SW 1271 (cell line): ENCODE measurements around the gene FTL.

Experiments used
- DNase-seq, 2 experiments: peaks; one replicate each; lab custom pipeline; 2025; lab: John Stamatoyannopoulos, UW

The FTL gene

DNA sequence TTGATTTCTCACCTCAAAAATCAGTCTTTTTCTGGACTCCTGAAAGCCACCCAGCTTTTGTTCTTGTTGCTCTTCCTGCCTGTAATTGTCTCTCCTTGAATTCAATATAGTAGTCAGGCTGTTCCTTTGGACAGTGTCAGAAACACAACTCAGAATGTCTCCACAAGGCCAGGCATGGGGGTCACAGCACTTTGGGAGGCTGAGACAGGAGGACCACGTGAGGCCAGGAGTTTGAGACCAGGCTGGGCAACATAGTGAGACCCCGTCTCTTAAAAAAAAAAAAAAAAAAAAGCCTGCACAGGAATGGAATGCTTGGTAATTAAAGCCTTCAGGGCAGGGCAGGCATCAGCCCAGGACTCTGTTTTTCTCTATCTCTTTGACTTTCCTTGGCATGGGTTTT is 19.3 kb upstream of the FTL start:
- DNase-seq = no peak

DNA sequence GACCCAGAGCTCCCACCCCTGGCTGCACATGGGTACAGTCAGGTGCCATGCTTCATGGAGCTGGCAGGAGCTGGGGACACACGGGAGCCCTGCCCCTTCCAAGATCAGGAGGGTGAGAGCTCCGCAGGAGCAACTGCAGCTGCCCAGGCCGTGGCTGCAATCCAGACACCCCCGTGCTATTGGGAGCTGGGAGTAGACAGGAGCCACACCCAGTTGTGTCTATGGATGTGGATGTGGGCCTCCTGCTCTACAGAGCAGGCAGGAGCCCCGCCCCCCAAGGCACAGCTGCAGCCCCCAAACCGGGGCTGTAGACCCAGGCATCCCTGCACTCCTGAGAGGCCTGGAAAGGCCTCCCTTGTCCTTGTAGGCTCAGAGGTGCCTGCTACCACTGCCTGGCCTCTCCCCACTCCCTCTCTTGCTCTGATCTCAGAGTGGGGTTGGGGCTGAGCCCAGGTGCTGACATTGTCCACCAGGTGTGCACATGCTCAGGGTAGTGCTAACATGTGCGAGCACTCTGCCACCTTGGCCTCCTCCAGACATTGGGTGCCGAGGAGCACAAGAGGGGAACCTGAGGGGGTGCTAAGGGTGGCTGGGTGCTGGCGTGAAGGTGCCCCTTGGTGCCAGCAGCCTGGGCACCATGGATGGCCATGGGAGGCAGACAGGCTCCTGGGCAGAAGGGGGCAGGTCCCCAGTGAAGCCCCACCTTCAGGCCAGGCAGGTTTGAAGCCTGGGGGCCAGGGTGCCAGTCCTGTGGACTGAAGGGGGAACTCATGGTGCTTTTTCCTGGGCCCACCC is 18.4 kb upstream of the FTL start:
- no peak for DNase-seq

DNA sequence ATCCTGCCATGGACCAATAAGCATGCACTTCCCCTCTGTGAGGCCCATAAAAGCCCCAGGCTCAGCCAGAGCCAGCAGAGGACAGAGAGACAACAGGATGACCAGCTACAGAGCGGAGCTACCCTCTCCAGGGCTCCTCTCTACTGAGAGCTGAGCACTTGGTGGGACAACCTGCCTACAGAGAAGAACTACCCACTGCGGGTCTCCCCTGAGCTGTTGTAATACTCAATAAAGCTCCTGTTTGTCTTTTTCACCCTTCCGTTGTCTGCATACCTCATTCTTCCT is 17.9 kb upstream of the FTL start:
- no peak for DNase-seq

DNA sequence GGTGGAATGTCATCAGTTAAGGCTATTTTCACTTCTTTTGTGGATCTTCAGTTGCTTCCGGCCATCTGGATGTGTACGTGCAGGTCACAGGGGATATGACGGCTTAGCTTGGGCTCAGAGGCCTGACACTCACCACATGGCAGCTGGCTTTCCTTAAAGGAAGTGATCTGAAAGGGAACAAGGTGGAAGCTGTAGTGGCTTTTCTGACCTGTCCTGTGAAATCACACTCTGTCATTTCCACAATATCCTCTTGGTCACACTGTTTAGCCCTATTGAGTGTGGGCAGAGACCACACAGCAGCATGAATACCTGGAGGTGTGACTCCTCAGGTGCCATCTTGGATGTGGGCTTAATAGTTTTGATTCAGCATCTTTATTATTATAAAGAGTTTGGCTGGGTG is 14.9 kb upstream of the FTL start:
- DNase-seq = no peak

DNA sequence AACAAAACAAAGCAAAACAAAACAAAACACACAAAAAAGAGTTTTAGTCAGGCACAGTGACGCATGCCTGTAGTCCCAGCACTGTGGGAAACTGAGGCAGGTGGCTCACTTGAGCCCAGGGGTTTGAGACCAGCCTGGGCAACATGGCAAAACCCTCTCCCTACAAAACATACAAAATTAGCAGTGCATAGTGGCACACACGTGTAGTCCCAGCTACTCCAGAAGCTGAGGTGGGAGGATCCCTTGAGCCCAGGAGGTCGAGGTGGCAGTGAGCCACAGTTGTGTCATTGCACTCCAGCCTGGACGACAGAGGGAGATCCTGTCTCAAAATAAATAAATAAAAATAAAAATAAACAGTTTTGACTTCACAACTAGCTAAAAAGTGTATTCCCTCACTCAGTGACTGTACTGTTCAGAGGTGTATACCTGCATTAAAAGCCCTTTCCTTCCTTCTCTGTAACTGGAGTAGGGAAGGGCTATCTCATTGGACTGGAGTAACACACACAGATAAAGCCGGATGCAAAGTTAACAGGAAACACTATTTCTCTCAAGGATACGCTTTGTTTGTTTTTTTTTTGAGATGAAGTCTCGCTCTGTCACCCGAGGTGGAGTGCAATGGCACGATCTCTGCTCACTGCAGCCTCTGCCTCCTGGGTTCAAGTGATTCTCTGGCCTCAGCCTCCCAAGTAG is 14.1 kb upstream of the FTL start:
- no peak for DNase-seq

DNA sequence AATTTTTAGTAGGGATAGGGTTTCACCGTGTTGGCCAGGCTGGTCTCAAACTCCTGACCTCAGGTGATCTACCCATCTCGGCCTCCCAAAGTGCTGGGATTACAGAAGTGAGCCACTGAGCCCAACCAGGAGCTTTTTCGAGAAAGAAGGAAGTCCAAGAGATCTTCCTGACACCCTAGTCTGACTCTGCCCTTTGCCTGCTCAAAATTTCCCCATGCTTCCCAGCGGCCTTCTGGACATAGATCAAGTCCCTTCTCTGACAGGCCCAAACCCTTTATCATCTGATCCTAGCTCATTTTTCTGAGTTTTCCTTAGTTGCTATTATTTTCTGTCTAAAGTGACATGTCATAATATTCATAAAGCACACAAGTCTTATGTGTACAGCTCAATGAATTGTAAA is 12.0 kb upstream of the FTL start:
- DNase-seq = no peak

DNA sequence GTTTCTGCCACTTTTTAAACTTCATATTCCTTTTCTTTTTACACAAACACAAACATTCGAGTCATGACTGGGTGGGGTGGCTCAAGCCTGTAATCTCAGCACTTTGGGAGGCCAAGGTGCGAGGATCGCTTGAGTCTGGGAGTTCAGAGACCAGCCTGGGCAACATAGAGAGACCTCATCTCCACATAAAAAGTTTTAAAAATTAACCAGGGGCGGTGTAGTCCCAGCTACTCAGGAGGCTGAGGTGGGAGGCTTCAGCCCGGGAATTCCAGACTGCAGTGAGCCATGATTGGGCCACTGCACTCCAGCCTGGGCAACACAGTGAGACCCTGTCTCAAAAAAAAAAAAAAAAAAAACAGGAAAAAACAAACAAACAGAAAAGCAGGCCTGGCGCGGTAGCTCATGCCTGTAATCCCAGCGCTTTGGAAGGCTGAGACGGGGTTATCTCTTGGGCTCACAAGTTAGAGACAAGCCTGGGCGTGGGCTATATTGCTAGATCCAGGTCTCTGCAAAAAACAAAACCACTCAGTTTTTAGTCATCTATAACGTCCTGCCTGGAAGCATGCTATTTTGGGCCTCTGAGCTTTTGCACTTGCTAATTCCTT is 11.0 kb upstream of the FTL start:
- no peak for DNase-seq

DNA sequence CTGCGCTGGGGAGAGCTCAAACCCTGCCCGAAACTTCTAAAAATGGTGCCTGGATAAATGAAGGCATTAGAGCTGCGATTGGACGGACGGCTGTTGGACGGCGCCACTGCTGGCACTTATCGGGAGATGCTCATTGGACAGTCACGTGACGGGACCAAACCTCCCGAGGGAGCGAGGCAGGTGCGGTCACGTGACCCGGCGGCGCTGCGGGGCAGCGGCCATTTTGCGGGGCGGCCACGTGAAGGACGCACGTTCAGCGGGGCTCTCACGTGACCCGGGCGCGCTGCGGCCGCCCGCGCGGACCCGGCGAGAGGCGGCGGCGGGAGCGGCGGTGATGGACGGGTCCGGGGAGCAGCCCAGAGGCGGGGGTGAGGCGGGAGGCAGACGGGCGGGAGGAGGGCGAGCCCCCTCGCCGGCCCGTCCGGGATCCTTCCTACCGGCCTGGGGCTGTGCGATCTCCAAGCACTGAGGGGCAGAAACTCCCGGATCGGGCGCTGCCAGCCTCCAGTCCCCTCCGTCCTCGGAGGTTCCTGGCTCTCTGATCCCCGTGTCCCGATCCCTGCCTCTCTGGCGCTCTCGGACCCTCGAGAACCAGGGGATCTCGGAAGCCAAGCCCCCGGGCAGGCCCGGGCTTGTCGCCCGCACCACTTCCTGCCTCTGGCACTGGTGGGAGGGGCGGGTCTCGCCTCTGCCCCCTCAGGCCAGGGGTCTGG is 10.4 kb upstream of the FTL start, which contains the start of gene BAX:
Gene BAX, plus strand, starts transcription at position 281 of the 713 bp plus-strand sequence. Its CDS starts 54 bp downstream, at position 335.
- peak; percentile 74 to 89 for DNase-seq

DNA sequence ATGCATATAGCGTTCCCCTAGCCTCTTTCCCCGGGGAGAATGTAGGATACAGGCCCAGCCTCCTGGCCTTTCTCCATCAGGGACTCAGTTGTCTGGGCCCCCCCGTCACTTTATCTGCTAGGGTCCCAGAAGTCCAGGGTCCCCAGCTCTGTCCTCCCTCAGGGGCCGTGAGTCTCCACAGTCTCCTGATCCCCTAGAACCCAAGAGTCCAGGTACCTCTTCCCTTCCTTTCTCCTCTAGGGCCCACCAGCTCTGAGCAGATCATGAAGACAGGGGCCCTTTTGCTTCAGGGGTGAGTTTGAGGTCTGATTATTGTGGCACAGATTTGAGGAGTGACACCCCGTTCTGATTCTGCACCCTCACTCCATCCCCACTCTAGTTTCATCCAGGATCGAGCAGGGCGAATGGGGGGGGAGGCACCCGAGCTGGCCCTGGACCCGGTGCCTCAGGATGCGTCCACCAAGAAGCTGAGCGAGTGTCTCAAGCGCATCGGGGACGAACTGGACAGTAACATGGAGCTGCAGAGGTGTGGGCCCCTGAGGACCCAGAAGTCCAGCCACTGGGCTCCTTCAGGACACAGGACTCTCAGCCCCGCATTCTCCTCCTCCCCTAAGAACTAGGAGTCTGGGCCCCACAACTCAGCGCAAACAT is 9.7 kb upstream of the FTL start:
- DNase-seq = no peak

DNA sequence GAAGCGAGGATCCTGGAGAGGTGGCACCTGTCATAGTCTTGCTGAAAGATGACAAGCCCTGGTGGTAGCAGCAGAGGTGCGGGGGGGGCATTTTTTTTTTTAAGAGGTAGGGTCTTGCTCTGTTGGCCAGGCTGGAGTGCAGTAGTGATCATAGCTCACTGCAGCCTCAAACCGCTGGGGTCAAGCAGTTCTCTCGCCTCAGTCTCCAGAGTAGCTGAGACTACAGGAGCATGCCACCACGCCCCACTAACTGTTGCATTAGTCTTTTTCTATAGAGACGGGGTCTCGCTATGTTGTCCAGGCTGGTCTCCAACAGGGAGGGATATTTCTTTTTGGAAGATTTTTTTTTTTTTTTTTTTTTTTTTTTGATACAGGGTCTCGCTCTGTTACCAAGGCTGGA is 7.1 kb upstream of the FTL start:
- no peak for DNase-seq

DNA sequence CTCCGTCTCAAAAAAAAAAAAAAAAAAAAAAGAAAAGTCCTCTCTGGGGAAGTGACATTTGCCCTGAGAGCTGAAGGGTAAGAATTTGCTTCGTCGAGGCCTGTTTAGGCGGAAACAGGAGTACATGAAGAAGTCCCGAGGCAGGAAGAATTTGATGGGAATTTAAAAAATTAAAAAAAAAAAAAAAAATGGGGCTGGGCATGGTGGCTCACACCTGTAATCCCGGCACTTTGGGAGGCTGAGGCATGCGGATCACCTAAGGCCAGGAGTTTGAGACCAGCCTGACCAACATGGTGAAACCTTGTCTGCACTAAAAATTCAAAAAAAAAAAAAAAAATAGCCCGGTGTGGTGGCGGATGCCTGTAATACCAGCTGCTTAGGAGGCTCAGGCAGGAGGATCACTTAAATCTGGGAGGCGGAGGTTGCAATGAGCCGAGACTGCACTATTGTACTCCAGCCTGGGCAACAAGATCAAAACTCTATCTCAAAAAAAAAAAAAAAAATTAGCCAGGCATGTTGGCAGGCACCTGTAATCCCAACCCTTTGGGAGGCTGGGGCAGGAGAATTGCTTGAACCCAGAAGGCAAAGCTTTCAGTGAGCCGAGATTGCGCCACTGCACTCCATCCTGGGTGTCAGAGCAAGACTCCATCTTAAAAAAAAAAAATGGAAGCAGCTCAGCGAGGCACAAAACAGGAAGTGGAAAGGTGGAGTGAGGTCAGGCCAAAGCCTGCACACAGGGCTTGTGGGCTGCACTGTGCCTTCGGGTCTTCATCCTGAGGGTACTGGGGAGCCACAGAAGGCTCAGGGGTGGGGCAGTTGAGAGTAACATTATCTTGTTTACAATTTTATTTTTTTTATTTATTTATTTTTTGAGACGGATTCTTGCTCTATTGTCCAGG is 5.5 kb upstream of the FTL start:
- no peak for DNase-seq

DNA sequence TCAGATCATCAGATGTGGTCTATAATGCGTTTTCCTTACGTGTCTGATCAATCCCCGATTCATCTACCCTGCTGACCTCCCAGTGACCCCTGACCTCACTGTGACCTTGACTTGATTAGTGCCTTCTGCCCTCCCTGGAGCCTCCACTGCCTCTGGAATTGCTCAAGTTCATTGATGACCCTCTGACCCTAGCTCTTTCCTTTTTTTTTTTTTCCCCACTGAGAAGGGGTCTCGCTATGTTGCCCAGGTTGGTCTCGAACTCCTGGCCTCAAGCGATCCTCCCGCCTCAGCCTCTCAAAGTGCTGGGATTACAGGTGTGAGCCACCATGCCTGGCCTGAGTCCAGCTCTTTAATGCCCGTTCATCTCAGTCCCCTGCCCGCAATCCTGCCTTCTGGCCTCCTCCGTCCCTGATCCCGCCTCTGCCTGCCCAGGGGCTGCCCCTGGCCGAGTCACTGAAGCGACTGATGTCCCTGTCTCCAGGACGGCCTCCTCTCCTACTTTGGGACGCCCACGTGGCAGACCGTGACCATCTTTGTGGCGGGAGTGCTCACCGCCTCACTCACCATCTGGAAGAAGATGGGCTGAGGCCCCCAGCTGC is 4.0 kb upstream of the FTL start:
- no peak for DNase-seq

DNA sequence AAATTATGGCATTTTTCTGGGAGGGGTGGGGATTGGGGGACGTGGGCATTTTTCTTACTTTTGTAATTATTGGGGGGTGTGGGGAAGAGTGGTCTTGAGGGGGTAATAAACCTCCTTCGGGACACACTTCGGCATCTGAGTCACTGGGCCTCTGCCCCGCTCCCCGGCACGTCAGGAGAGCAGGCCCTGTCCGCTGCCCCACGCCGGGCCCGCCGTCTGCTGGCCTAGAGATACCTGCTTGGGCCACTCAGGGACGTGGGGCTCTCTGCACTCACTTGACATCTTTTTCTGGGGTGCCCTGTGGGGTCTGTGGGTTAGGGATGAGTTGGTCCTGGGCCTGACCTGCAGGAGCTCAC is 3.5 kb upstream of the FTL start:
- no peak for DNase-seq

DNA sequence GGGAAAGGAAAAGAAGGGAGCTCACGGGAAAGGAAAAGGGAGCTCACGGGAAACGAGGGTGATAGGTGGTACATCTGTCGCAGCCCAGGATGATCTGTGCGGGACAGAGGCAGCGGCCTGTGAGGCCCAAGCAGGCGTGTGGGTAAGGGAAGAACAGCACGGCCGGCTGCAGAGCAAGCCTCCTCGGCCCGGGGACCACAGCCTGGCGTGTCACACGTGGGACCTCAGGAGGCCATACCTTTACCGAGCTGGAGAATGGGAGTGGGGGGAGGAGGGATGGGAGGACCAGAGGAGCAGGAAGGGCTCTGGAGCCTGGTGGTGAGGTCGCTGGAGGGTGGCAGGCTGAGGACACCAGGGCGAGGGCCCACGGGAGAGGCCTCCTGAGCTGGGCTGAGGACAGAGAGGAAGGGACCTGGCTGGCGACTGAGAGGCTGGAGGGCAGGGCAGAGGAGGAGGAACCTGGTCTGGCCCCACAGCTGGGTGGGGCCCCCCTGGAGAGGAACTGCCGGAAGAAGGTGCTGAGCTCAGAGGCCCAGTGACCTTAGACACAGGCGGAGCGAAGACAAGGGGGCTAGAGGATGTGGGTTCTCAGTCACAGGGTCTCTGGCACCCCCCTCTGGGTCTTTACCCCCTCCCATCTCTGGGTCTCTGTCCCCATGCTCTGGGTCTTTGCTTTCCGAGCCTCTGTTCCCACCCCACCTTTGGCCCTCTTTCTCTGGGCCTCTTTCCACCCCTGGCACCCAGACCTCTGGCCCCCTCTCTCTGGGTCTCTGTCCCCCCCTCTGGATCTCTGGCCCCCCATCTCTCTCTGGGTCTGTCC is 2.9 kb upstream of the FTL start:
- peak in 1 of 2 experiments; percentile 48 for DNase-seq

DNA sequence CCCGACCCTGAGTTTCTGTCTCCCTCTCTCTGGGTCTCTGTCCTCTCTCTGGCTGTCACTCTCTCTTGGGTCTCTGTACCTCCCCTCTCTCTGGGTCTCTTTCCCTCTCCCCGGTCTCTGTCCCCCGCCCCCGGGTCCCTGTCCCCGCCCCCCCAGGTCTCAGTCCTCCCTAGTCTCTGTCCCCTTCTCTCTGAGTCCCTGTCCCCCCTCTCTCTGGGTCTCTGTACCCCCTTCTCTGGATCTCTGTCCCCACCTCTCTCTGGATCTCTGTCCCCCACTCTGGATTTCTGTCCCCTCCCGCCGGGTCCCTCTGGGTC is 2.3 kb upstream of the FTL start:
- no peak for DNase-seq

DNA sequence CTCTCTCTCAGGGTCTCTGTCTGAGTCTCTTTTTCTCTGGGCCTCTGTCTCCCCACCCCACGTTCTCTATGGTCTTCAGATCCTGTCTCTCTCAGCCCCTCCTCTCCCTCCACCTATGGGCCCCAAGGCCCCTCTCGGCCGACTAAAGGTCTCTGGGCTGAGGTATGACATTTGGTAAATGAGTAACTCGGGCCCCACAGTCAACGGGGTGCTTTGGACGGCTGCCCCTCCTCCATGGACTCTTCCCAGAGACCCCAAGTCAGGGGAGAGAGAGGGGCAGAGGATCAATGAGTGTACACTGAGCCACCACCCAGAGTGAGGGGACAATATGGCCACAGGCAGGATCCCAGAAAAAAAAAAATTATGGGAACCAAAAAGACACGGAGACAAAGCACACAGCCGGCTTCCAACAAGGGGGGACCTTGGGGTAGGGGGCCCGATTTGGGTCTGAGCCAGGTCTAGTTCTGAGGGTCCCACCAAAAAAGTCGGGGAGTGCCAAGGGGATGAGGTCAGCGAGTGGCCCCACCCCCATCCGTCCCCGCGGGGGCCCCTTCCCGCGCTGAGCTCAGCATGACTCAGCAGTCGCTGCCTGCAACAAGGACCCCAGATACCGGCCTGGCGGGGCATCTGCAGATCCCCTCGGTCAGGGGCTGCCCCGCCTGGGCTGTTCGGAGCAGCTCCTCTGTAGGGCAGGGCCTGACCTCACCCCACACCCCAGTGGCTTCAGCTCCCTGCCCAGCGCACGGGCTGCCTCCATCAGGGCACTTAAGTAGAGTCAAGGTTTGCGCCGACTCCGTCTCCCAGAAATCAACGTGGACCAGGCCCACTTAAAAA is 1.5 kb upstream of the FTL start:
- peak in 1 of 2 experiments; percentile 24 for DNase-seq

DNA sequence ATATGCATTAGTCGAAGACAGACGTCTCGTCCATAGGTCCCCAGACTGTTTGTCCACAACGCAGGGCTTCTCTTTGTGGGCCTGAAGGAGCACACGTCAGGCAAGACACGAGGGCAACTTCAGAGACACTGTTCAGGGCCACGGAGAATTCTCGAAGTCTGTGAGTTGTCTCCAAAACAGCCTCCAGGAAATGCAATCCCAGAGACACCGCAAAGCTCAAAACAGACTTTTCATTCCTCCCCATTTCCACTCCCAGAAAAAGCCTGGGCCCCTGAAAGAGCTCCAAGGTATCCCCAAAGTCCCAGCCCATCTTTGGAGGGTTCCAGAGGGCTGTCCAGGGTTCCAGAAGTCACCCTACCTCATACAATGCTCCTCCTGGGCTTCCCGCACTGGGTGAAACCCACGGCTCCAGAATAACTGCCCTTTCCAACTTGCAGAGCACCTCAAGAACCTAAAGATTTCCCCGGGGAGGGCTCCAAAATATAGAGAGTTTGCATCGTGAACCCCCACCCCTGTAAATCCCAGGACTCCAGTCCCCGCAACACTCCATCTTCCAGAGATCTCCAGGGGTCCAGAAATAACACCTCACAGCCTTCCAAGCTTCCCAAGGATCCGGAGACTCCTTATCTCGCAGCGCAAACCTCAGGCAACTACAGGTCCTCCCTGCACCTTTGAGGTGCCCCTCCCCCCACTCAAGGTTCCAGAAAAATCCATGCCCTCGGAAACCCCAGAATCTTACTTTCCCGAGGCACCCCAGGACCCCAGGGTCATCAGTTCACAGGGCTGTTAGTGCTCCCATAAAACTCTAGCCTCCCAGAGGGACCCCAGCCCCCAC is 687 bp upstream of the FTL start:
- DNase-seq = no peak

DNA sequence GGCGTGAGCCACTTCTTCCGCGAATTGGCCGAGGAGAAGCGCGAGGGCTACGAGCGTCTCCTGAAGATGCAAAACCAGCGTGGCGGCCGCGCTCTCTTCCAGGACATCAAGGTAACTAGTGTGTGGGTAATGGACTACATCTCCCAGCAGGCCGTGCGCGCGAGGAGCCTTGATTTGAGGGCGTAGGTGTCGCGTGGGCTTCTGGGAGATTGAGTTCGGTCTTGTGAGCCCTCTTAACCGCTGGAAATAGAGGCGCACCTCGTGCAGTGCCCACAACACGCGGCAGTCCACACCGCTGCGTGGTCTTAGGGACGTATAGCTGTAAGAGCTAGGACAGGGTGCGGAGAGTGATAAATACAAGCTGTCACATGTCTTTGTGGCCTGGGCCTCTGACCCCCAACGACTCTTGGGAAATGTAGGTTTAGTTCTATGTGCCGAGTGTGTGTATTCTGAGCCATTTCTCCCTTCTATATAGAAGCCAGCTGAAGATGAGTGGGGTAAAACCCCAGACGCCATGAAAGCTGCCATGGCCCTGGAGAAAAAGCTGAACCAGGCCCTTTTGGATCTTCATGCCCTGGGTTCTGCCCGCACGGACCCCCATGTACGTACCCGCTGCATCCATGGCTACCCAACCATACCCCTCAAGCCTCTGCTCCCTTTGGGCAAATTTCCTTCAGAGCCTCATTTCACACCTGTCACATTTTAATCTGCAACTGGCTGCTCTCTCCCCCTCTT is 864 bp downstream of the FTL start:
- DNase-seq = peak; percentile 38 to 77
